Neuronal stem cell (in vitro differentiated cells): ENCODE results near the gene NSD1.

Experiments used
- DNase-seq: peaks from one replicate; pipeline ENCODE4 v3.0.0-alpha.2; 2013; ENCODE audit warnings: low spot score
- H2AFZ ChIP-seq: one replicate; pipeline ENCODE4 v1.6.1; 2013; ENCODE audit warnings: mild to moderate bottlenecking, low read length, inconsistent platforms
- H2AK5ac ChIP-seq: 2 replicates; pipeline ENCODE4 v1.6.1; 2013; ENCODE audit warnings: low read depth, mild to moderate bottlenecking, inconsistent platforms, low read length, moderate library complexity, mixed read lengths
- H2BK120ac ChIP-seq: 2 replicates; pipeline ENCODE4 v1.6.1; 2013; ENCODE audit warnings: low read depth, mild to moderate bottlenecking, inconsistent platforms, low read length, moderate library complexity, mixed read lengths
- H2BK12ac ChIP-seq: one replicate; pipeline ENCODE4 v1.6.1; 2013; ENCODE audit warnings: low read length, inconsistent platforms
- H2BK15ac ChIP-seq: 2 replicates; pipeline ENCODE4 v1.6.1; 2013; ENCODE audit warnings: mild to moderate bottlenecking, low read length, inconsistent platforms, mixed read lengths
- H2BK5ac ChIP-seq: one replicate; pipeline ENCODE4 v1.6.1; 2013; ENCODE audit warnings: inconsistent platforms, mild to moderate bottlenecking, low read length, moderate library complexity
- H3K14ac ChIP-seq: one replicate; pipeline ENCODE4 v1.6.1; 2013; ENCODE audit warnings: low read length, inconsistent platforms
- H3K18ac ChIP-seq: 2 replicates; pipeline ENCODE4 v1.6.1; 2013; ENCODE audit warnings: low read length, inconsistent platforms
- H3K23ac ChIP-seq: 2 replicates; pipeline ENCODE4 v1.6.1; 2013; ENCODE audit warnings: low read depth, mild to moderate bottlenecking, mixed read lengths, low read length, inconsistent platforms; ENCODE audit not compliant: poor library complexity
- H3K27ac ChIP-seq: replicated peaks from 3 replicates; pipeline ENCODE4 v1.5.1; 2013; ENCODE audit warnings: low read length, inconsistent platforms
- H3K27me3 ChIP-seq, 3 experiments: 2 replicates each; pipeline ENCODE4 v1.6.1; 2013; ENCODE audit warnings: low read length in 3 of 3, mild to moderate bottlenecking in 2 of 3, inconsistent platforms in 1 of 3, low read depth in 1 of 3, mixed read lengths in 1 of 3, moderate library complexity in 1 of 3; ENCODE audit not compliant: control insufficient read depth in 3 of 3, insufficient read depth in 3 of 3
- H3K36me3 ChIP-seq, 2 donors: replicated peaks in 1 of 2; 2 replicates each; pipeline ENCODE4 v1.6.1; 2013; ENCODE audit warnings: low read length in 2 of 2; ENCODE audit not compliant: control insufficient read depth in 2 of 2, insufficient read depth in 2 of 2
- H3K4ac ChIP-seq: 2 replicates; pipeline ENCODE4 v1.6.1; 2013; ENCODE audit warnings: inconsistent platforms, mild to moderate bottlenecking, low read length, moderate library complexity
- H3K4me1 ChIP-seq, 2 donors: 1 replicate in 1 of 2; 2 replicates in 1 of 2; pipeline ENCODE4 v1.6.1; 2013; ENCODE audit warnings: low read length in 2 of 2, low read depth in 1 of 2; ENCODE audit not compliant: control insufficient read depth in 2 of 2, insufficient read depth in 1 of 2
- H3K4me2 ChIP-seq: one replicate; pipeline ENCODE4 v1.6.1; 2013; ENCODE audit warnings: mild to moderate bottlenecking, low read length, inconsistent platforms; ENCODE audit not compliant: insufficient read depth, poor library complexity, severe bottlenecking
- H3K4me3 ChIP-seq, 2 donors: 2 replicates each; pipeline ENCODE4 v1.5.1; 2013; ENCODE audit warnings: low read length in 2 of 2, mild to moderate bottlenecking in 2 of 2, inconsistent platforms in 1 of 2, moderate library complexity in 1 of 2
- H3K79me1 ChIP-seq: one replicate; pipeline ENCODE4 v1.6.1; 2013; ENCODE audit warnings: low read depth, mild to moderate bottlenecking, inconsistent platforms, low read length, moderate library complexity
- H3K9ac ChIP-seq: one replicate; pipeline ENCODE4 v1.6.1; 2013; ENCODE audit warnings: mild to moderate bottlenecking, low read depth, low read length, inconsistent platforms; ENCODE audit not compliant: poor library complexity
- H3K9me3 ChIP-seq, 2 donors: replicated peaks in 1 of 2; 2 replicates each; pipeline versions ENCODE3 to v1.6.1; 2013; ENCODE audit warnings: low read length in 2 of 2, mild to moderate bottlenecking in 2 of 2, inconsistent platforms in 1 of 2, low read depth in 1 of 2, mixed read lengths in 1 of 2, moderate library complexity in 1 of 2; ENCODE audit not compliant: control insufficient read depth in 2 of 2, insufficient read depth in 1 of 2
- H4K8ac ChIP-seq: one replicate; pipeline ENCODE4 v1.6.1; 2013; ENCODE audit warnings: low read depth, mild to moderate bottlenecking, inconsistent platforms, low read length, moderate library complexity
- H4K91ac ChIP-seq: one replicate; pipeline ENCODE4 v1.6.1; 2013; ENCODE audit warnings: low read length, low read depth, mild to moderate bottlenecking, inconsistent platforms; ENCODE audit not compliant: poor library complexity
- WGBS, 2 donors: extraction: QIAGEN DNeasy Blood & Tissue Kit; methylation state at CpG; one replicate each; pipeline ENCODE4 v1.1.7; 2013; ENCODE audit warnings: missing lambda C conversion rate in 2 of 2, mixed read lengths in 1 of 2; ENCODE audit not compliant: insufficient read length in 2 of 2, insufficient replicate concordance in 1 of 2; ENCODE audit errors: extremely low coverage in 2 of 2; 5-methylcytosine and 5-hydroxymethylcytosine counted together

The NSD1 gene

DNA sequence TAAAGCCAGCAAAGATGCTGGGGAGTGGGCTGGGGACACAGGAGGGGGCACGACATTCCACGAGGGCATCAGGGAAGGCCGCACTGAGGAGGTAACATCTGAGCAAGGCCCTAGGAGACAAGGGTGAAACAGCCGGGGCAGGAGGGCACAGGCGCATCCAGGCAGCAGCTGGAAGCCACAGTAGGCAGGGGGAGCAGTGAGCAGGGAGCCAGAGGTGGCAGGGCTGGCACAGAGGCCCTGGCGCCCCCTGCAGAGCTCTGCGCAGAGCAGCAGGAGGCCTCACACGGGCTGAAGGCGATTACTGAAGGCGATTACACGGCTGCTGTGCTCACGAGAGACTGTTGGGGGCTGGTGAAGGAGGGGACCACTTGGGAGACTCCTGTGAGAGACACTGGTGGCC, 202.5 kb downstream of the NSD1 start:
- H2BK12ac ChIP-seq = no peak overlapping the region
- H4K91ac ChIP-seq = no peak overlapping the region
- H3K79me1 ChIP-seq = peaks cover 6% of the 10 kb centered on the region
- no peak overlapping the region for H2BK5ac ChIP-seq
- WGBS, 2 donors = no CpG with 5 or more reads among the region's 12 CpGs
- no peak overlapping the region for H3K4ac ChIP-seq
- no peak overlapping the region for H2BK15ac ChIP-seq
- H2AFZ ChIP-seq = no peak overlapping the region
- H3K18ac ChIP-seq = no peak overlapping the region
- DNase-seq = no peak
- no peaks in the 10 kb centered on the region for H3K4me1 ChIP-seq
- no peak overlapping the region for H3K4me3 ChIP-seq
- no peak overlapping the region for H3K9ac ChIP-seq
- H3K27ac ChIP-seq = no peak overlapping the region
- peaks cover 42 to 89% of the 10 kb centered on the region in 2 donors for H3K36me3 ChIP-seq
- no peak overlapping the region for H4K8ac ChIP-seq
- H2BK120ac ChIP-seq = no peak overlapping the region
- H3K4me2 ChIP-seq = no peak overlapping the region
- no peak overlapping the region for H3K14ac ChIP-seq
- H2AK5ac ChIP-seq = no peak overlapping the region
- no peaks in the 10 kb centered on the region for H3K9me3 ChIP-seq
- no peak overlapping the region for H3K23ac ChIP-seq
- H3K27me3 ChIP-seq = no peaks in the 10 kb centered on the region

DNA sequence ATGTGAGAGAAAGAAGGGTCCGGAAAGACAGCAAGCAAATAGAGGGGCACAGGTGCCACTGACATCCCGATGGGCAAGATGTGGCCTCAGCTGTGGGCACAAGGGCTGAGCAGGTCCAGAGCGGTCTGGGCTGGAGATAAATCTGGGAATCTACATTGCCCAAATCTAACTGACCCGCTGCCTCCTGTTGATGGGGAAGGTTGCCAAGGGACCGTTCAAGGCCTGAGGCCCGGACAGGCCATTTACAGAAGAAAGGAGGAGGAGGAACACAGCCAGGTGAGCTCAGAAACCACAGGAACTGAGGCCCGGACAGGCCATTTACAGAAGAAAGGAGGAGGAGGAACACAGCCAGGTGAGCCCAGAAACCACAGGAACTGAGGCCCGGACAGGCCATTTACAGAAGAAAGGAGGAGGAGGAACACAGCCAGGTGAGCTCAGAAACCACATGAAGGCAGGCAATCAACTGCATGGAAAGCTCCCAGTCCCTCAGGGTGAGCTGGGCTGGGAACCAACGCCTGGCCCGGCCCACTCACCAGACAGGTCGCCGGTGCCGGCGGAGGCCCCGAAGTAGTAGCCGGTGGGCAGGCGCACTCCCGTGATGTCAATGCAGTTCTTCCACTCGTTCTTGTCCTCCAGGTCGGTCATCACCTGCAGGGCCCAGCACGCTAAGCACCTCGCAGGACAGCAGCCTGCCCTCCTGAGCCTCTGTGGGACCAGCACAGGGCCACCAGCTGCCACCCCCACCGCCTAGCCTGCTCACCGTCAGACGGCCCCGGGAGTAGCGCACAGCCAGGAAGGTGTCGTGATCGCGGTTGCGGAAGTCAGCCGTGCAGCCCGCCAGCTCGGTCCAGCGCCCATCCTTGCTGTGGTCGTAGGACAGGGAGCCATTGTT, 203.3 kb downstream of the NSD1 start:
- H2BK5ac ChIP-seq = no peak overlapping the region
- no peak overlapping the region for H2AFZ ChIP-seq
- no peak for DNase-seq
- no CpG with 5 or more reads among the region's 36 CpGs for WGBS, 2 donors
- H3K4me2 ChIP-seq = no peak overlapping the region
- no peak overlapping the region for H2AK5ac ChIP-seq
- no peak overlapping the region for H4K8ac ChIP-seq
- peak overlapping the region in 1 of 2 donors; percentile 37 for H3K4me3 ChIP-seq
- H3K27me3 ChIP-seq = no peaks in the 10 kb centered on the region
- H3K4me1 ChIP-seq = no peaks in the 10 kb centered on the region
- H3K27ac ChIP-seq = no peak overlapping the region
- H3K14ac ChIP-seq = no peak overlapping the region
- H3K9ac ChIP-seq = peak overlapping the region; percentile 70
- no peak overlapping the region for H3K4ac ChIP-seq
- no peak overlapping the region for H3K18ac ChIP-seq
- no peak overlapping the region for H2BK120ac ChIP-seq
- peaks cover 42 to 89% of the 10 kb centered on the region in 2 donors for H3K36me3 ChIP-seq
- peak overlapping the region; percentile 85 for H3K23ac ChIP-seq
- H2BK12ac ChIP-seq = no peak overlapping the region
- H4K91ac ChIP-seq = peak overlapping the region; percentile 43
- H2BK15ac ChIP-seq = no peak overlapping the region
- no peaks in the 10 kb centered on the region for H3K9me3 ChIP-seq
- H3K79me1 ChIP-seq = peaks cover 6% of the 10 kb centered on the region

- no peak overlapping the region for H2BK12ac ChIP-seq
- no peak overlapping the region for H3K4ac ChIP-seq
- no peak overlapping the region for H4K8ac ChIP-seq
- no peaks in the 10 kb centered on the region for H3K27me3 ChIP-seq
- H3K27ac ChIP-seq = no peak overlapping the region
- H2AK5ac ChIP-seq = no peak overlapping the region
- peaks cover 36 to 84% of the 10 kb centered on the region in 2 donors for H3K36me3 ChIP-seq
- no peak overlapping the region for H2BK5ac ChIP-seq
- H3K4me3 ChIP-seq = no peak overlapping the region
- no peak overlapping the region for H2BK120ac ChIP-seq
- no peak for DNase-seq
- peaks cover 6% of the 10 kb centered on the region for H3K79me1 ChIP-seq
- no CpG with 5 or more reads among the region's 22 CpGs for WGBS, 2 donors
- no peak overlapping the region for H3K18ac ChIP-seq
- no peaks in the 10 kb centered on the region for H3K4me1 ChIP-seq
- H3K14ac ChIP-seq = no peak overlapping the region
- H2BK15ac ChIP-seq = no peak overlapping the region
- H4K91ac ChIP-seq = no peak overlapping the region
- H3K23ac ChIP-seq = peak overlapping the region; percentile 73
- H3K4me2 ChIP-seq = no peak overlapping the region
- H2AFZ ChIP-seq = no peak overlapping the region
- H3K9ac ChIP-seq = peak overlapping the region; percentile 21
- H3K9me3 ChIP-seq = no peaks in the 10 kb centered on the region
Measured at GRCh38 chr5:177338251-177339106, 204.9 kb downstream of the NSD1 start.

- no peak overlapping the region for H2BK120ac ChIP-seq
- no peak overlapping the region for H2AFZ ChIP-seq
- H3K4ac ChIP-seq = no peak overlapping the region
- peaks cover 6% of the 10 kb centered on the region for H3K79me1 ChIP-seq
- H3K9ac ChIP-seq = no peak overlapping the region
- no peak overlapping the region for H2BK5ac ChIP-seq
- no peak overlapping the region for H3K4me2 ChIP-seq
- no peak overlapping the region for H3K14ac ChIP-seq
- DNase-seq = no peak
- no CpG with 5 or more reads among the region's 11 CpGs for WGBS, 2 donors
- H4K91ac ChIP-seq = no peak overlapping the region
- no peak overlapping the region for H3K18ac ChIP-seq
- no peak overlapping the region for H3K27ac ChIP-seq
- no peak overlapping the region for H2AK5ac ChIP-seq
- H3K4me1 ChIP-seq = no peaks in the 10 kb centered on the region
- H3K27me3 ChIP-seq = no peaks in the 10 kb centered on the region
- no peak overlapping the region for H3K4me3 ChIP-seq
- no peak overlapping the region for H2BK15ac ChIP-seq
- H4K8ac ChIP-seq = no peak overlapping the region
- no peak overlapping the region for H2BK12ac ChIP-seq
- H3K9me3 ChIP-seq = no peaks in the 10 kb centered on the region
- H3K23ac ChIP-seq = no peak overlapping the region
- peaks cover 29 to 81% of the 10 kb centered on the region in 2 donors for H3K36me3 ChIP-seq
Measured at GRCh38 chr5:177339107-177339638, 205.6 kb downstream of the NSD1 start.
